GM18519 (cell line): ENCODE measurements around the gene RAB42.
"Not testable (repeated sequence)": the region's sequence is repeated elsewhere in the genome, so short reads cannot be mapped to it uniquely, and the experiment has no call there.

Source experiments
- ATAC-seq: cut with Tn5 transposase; IDR thresholded peaks from one replicate; pipeline ENCODE4 v1.9.1; 2021; ENCODE audit warnings: mild to moderate bottlenecking, moderate library complexity; ENCODE audit not compliant: unreplicated experiment, low FRiP score

Gene RAB42, protein sequence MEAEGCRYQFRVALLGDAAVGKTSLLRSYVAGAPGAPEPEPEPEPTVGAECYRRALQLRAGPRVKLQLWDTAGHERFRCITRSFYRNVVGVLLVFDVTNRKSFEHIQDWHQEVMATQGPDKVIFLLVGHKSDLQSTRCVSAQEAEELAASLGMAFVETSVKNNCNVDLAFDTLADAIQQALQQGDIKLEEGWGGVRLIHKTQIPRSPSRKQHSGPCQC

GRCh38 chr1:28591708-28592320, at the start of gene RAB42:
Gene RAB42 (plus strand): TSS chr1:28592265. CDS start chr1:28592512, 247 bp downstream.
- ATAC-seq: no peak

DNA sequence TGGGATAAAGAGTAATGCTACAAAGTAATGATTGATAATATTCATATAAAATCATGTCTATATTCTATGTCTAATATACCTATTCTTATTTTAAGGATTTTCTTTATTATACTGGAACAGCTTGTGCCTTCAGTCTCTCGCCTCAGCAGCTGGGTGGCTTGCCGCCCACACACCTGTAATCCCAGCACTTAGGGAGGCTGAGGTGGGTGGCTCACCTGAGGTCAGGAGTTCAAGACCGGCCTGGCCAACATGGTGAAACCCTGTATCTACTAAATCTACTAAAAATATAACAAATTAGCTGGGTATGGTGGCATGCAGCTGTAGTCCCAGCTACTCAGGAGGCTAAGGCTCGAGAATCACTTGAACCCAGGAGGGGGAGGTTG, 46.8 kb upstream of the RAB42 start:
- no peak for ATAC-seq

DNA sequence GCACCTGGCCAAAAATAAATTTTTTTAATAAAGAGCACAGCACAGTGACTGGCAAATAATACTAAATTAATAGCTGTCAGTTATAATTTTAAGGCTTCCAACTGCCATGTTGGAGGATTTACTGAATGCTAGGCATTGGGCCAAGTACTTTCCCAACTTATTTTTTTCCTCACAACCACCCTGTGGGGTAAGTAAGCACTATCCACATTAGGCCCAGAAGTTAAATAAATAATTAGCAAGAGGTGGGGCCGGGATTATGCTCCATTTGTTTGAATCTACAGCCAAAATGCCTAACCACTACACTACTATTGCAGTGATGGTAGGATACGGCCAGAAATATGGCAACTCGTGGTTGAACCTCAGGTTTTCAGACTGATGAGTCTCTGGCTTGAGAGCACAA, 43.7 kb upstream of the RAB42 start:
- no peak for ATAC-seq

- no peak for ATAC-seq
Measured at GRCh38 chr1:28551381-28551780, 40.7 kb upstream of the RAB42 start.

- ATAC-seq: peak; percentile 80
Measured at GRCh38 chr1:28552758-28553663, 39.1 kb upstream of the RAB42 start, which contains the start of gene TRNAU1AP. Gene TRNAU1AP (plus strand): TSS chr1:28553085. CDS start chr1:28553111, 26 bp downstream.

DNA sequence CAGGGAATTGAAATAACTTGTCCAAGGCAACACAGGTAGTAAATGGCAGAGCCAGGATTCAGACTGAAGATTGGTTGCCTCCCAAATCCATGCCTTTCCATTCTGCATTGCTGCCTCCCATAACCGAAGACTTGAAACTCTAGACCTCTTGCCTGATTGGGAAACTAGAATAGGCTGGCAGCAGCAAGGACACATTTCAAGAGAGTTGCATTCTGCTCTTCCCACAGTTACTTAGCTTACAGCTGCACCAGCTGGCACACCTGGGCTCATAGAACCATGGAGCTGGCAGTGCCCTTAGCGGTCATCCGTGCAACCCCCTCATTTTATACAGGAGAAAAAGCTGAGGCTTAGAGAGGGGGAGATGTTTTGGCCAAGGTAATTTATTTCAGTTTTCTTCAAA, 31.2 kb upstream of the RAB42 start:
- ATAC-seq: no peak

DNA sequence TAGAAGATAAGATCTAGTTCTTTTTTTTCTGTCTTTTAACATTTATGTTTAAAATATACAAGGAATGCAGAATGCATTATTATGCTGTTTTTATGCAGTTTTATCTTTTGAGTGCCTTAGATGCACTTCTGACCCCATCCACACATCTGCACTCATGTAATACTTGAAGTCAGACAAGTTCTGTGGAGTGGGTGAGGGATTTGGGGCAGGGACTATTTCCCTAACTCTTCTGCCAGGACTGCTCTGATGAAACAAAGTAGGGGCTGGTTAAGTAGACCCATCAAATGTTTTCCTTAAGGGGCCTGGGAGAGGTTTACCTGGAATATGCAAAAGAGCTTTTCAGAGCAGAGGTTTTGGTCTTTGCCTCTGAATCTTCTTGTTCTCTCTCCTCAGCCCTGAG, 27.8 kb upstream of the RAB42 start:
- ATAC-seq: no peak

DNA sequence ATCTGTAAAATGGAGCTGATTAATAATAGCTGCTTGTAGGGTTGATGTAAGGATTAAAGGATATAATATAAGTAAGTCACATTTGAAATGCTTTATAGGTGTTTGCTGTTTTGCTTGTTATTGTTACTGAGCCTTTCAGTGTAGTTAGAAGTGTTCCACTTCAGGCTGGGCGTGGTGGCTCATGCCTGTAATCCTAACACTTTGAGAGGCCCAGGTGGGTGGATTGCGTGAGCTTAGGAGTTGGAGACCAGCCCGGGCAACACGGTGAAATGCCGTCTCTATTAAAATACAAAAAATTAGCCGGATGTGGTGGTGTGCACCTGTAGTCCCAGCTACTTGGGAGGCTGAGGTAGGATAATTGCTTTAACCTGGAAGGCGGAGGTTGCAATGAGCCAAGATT, 27.0 kb upstream of the RAB42 start:
- ATAC-seq: no peak

GRCh38 chr1:28565726-28566125, 26.3 kb upstream of the RAB42 start:
- ATAC-seq: no peak

DNA sequence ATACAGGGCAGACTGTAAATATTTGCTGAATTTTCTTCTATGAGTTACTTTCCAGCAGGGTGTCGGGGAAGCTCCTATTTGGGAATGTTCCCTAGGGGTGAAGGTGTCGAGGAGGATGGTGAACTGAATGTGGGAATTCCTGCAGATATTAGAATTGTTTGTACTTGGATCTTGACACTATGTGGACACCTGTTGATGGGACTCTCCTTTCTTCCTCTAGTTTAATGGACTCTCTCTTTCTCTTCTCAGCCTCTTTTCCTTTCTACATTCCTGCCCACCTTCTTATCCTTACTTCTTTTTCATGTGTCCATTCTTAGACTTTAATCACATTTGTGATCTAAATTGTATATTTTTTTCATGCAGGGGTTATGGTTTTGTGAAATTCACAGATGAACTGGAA, 25.1 kb upstream of the RAB42 start:
- no peak for ATAC-seq

DNA sequence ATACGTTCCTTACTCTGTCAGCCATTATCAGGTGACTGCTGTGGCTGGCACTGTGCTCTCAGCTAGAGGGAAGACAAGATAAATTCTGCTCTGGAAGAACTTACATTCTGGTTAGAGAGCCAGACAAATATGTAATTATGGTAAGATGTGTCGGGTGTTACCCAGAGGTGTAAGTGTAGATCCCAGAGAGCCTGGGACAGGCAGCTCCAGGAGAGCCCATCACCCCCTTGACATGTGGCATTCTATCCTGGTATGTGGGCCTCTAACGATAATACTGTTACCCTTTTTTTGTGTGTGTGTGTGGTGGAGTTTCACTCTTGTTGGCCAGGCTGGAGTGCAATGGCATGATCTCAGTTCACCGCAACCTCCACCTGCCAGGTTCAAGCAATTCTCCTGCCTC, 20.2 kb upstream of the RAB42 start:
- no peak for ATAC-seq

DNA sequence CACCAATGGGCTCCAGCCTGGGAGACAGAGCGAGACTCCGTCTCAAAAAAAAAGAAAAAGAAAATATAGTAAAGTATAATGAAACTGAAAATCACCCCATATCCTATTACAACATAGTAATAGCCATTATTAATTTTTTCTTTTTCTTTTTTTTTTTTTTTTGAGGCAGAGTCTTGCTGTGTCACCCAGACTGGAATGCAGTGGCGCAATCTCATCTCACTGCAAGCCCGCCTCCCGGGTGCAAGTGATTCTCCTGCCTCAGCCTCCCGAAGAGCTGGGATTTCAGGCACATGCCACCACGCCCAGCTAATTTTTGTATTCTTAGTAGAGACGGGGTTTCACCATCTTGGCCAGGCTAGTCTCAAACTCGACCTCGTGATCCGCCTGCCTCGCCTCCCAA, 19.2 kb upstream of the RAB42 start:
- ATAC-seq: not testable (repeated sequence)

DNA sequence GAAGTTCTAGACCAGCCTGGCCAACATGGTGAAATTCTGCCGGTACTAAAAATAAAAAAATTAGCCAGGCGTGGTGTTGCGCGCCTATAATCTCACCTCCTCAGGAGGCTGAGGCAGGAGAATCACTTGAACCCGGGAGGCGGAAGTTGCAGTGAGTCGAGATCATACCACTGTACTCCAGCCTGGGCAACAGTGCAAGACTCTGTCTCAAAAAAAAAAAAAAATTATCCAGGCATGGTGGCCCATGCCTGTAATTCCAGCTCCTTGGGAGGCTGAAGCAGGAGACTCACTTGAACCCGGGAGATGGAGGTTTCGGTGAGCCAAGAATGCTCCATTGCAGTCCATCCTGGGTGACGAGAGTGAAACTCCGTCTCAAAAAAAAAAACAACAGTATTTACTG, 18.5 kb upstream of the RAB42 start:
- ATAC-seq: no peak

GRCh38 chr1:28577052-28577678, 14.9 kb upstream of the RAB42 start:
- ATAC-seq: no peak

DNA sequence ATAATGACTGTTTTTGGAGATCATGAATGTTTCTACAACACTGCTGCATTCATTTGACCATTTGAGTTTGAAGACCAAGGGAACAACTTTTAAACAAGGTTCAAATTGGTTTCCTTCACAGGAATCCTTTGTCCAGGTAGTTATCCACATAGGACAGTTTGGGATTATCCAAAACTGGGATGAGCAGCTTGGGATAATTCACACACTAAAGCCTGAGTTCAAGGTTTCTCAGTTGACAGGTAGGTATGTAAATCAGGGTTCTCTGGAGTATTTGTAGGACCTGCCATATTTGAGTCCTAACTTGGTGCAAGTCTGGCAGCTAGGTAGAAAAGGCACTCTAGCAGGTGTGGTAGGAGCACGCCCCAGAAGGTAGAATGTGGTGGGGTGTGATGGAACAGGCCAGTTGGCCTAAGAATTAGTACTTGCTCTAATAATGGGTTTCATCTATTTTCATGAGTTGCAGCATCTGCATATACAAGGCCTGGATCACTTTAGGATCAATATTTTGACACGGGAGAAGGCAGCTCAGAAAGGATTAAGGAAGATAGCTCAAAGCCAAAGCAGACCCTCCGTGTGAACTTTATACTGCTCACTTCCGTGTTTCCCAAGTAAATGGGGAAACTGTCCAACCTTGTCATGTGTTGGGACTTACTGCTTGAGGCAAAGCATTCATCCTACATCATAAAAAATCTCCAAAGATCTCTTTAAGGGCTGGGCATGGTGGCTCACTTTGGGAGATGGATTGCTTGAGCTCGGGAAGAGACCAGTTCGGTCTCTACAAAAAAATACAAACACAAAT, 14.1 kb upstream of the RAB42 start:
- no peak for ATAC-seq

DNA sequence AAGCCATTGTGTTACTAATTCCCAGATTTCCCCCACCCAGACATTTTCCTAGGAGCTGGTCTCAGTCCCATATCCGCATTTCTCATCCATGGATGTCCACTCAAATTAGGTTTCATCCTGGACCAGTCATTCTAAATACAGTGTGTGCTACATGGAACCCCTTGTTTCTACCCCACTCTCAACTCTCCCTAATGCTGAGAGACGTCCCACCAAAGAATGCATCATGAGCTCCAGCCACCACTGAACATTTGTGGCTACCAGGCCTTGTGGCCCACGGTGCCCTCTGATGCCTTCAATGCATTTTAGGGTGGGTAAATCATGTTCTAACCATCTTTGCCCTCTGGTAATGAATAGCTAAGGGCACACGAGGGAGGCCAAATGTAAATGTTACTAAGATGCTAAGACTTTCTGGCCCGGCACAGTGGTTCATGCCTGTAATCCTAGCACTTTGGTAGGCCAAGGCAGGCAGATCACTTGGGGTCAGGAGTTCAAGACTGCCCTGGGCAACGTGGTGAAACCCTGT, 13.3 kb upstream of the RAB42 start:
- ATAC-seq: no peak

DNA sequence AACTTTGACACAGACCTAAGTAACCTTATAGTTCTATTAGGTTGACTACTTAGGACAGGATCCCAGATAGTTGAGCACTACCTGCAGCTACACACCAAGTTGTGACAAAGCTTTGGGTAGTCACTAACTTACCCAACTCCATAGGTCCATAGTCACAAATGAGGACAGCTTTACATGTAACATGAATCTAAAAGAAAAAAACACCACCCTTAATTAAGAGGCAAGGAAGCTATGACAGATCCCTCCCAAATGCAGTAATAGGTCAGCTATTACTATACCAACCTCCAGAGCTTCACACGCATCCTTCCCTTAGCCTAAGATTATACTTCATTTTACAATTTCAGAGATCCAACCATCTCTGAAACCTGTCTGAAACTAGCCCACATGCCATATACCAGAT, 12.7 kb upstream of the RAB42 start:
- no peak for ATAC-seq

DNA sequence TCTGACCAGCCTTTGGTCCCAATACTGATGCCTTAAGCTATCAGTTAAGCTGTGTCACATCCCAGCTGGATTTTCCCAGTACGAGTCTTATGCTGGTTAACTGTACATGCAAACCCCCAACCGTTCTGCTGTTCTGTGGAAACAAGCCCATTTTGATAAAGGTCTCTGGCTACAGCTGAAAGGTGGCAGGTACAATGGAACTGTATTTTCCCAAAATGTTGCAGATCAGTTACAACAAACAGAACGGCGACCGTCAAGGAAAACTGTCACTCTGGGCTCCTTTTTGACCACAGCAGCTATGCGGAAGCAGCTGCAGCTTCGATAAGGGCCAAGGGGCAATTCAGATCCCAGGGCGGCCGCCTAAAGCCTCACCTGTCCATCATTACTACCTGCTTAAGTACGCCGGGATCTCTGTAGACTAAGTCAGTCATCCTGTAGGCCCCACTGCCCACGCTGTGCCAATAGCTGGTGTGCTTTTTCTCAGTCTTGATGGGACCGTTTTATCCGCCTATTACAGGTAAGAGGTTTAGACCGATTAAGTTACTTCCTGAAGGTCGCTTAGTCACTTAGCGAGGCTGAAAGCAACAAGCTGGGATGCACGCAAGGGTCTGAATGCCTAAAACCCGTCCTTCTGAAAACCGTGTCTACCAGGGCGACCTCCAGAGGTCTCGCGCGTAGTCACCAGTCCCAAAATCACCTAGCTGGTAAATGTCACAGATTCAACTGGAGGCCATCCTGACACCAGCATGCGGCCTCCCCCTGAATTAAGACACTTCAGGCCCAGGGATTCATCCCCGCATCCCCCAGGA, 11.1 kb upstream of the RAB42 start:
- ATAC-seq: peak; percentile 26
